OCI-LY1 (cell line): ENCODE data around the gene CPEB2.

Experiments
- EZH2 ChIP-seq: fragments of 200-600 bp; sonication (generic), shearing (Covaris generic); IDR thresholded peaks from 2 replicates; pipeline ENCODE4 v1.8.0; 2017; ENCODE audit warnings: borderline replicate concordance, mixed run types, mild to moderate bottlenecking, antibody characterized with exemption, low read length, moderate library complexity, mixed read lengths
- TF ChIP-seq, protein P1 (sequence below): fragments of 200-600 bp; sonication (generic), shearing (Covaris generic); IDR thresholded peaks from 2 replicates; pipeline ENCODE4 v1.5.1; 2017; ENCODE audit warnings: mild to moderate bottlenecking, antibody characterized with exemption, low read length, moderate library complexity, mixed read lengths

DNA sequence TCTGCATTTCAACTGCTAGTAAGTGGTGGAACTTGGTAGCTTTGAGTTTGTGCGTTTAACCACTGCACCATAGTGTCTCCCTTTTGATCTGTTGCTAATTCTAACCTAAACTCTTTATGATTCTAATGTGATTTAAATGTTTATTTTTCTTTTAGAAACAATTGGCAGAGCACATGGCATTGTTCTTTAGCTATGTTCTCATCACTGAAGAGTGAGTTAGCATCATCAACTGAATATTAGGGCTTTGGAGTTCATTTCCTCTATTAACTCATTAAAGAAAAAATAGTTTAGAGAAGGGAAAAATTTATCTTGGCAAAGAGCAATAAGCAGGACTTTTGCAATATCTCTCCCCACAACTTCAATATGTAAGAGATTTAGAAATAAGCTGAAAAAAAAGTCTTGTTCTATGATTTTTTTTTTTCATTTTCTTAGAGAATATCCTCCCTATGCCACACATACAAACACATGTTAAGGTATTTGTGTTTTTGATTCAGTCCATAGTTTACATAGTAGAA lies 25.7 kb downstream of the CPEB2 start:
- TF ChIP-seq, protein P1, sequence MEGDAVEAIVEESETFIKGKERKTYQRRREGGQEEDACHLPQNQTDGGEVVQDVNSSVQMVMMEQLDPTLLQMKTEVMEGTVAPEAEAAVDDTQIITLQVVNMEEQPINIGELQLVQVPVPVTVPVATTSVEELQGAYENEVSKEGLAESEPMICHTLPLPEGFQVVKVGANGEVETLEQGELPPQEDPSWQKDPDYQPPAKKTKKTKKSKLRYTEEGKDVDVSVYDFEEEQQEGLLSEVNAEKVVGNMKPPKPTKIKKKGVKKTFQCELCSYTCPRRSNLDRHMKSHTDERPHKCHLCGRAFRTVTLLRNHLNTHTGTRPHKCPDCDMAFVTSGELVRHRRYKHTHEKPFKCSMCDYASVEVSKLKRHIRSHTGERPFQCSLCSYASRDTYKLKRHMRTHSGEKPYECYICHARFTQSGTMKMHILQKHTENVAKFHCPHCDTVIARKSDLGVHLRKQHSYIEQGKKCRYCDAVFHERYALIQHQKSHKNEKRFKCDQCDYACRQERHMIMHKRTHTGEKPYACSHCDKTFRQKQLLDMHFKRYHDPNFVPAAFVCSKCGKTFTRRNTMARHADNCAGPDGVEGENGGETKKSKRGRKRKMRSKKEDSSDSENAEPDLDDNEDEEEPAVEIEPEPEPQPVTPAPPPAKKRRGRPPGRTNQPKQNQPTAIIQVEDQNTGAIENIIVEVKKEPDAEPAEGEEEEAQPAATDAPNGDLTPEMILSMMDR, result no peak
- no peak for TF ChIP-seq EZH2
